Measurements from ENCODE around the gene STK10.

STK10 gene

GRCh38 chr5:172142709-172143215 is 45.3 kb downstream of the STK10 start:
- no peak for DNase-seq (ENCODE audit: low spot score)

DNA sequence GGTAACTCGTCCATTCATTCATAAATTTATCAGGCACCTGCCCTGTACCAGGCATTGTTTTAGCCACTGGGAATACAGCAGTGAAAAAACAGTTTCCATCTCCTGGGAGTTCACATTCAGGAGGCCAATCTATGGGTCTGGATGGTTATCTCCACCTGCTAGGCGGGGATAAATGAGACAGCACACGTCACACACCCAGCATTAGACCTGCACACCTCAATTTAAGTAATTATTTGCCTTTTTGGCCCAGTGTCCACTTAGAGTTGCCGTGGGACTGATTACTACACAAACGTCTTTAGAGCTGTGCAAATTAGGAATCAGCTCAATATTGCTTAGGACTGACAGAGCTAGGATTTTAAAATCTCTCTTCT is 46.1 kb downstream of the STK10 start:
- no peak for DNase-seq (ENCODE audit: low spot score)

DNA sequence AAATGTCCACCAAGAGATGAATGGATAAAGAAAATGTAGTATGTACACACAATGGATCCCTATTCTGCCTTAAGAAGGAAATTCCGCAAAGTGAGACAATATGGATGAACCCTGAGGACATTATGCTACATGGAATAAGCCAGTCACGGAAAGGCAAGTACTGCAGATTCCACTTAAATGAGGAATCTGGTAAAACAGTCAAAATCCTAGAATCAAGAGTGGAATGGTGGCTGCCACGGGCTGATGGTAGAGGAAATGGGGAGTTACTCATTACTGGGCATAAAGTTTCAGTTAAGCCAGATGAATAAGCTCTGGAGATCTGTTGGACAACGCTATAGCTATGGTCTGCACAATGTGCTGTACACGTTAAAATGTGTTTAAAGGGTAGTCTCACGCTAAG is 47.2 kb downstream of the STK10 start:
- DNase-seq (ENCODE audit: low spot score), result no peak

- DNase-seq (ENCODE audit: low spot score), result no peak
Measured at GRCh38 chr5:172140120-172140519, 47.9 kb downstream of the STK10 start.

DNA sequence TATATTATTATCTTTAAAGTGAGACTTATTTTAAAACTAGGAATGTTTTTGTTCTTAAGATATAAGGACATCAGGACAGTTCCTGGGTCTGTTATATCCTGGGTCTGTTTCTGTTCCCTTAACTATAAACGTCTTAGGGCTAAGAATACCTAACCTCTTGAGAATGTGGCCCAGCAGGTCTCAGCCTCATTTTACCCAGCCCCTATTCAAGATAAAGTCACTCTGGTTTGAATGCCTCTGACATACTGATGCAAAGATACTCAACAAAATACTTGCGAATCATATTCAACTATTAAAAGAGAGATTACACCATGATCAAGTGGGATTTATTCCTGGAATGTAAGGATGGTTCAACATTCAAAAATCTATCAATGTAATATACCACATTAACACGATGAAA is 51.0 kb downstream of the STK10 start:
- DNase-seq (ENCODE audit: low spot score), result no peak

- peak; percentile 82 for DNase-seq (ENCODE audit: low spot score)
Measured at GRCh38 chr5:172133359-172134029, 54.5 kb downstream of the STK10 start.

GRCh38 chr5:172131690-172132089 is 56.3 kb downstream of the STK10 start:
- DNase-seq (ENCODE audit: low spot score), result no peak

DNA sequence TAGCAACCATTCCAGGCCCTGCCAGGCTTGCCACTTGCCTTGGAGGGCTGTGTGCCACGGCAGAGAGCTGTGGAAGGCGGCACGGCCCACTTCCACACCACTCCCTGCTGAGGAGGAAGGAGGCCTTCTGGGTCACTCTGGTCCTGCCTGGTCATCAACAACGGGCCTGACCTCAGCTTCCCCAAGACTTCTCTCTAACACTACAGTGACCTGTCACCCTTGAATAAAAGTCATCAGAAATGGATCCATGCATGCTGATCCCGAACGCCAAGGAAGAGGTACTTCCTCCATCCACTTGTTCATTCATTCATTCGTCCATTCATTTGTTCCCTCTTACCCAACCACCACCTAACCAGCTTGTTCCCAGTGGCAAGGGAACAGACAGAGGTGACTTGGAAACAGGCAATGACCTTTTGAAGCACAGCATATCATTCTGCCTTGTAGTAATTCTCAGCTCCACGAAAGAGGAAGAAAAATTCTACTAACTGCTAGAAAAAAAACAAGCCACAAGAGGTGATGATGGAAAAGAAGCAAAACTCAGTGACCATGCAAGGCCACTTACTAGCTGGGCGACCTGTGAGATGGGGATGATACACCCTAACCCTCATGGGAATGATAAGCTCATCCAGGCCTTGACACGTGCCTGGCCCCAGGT is 58.6 kb downstream of the STK10 start:
- DNase-seq (ENCODE audit: low spot score), result no peak

DNA sequence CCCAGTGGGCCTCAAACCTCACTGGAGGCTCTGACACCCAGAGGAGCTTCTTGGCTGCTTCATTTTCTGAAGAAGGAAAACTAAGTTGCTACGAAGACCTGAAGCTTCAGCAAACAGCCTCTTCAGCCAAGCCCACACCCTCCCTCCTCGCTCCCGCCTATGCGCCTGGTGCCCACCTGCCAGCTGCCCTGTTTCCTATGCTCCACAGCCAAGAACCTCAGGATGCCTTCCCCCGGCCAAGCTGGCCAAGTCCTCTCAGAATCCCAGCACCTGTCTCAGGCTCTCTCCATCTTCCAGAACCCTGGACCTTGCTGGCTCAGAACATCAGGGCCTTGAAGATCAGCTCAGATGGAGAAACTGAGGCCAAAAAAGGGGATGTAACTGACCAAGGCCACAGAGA is 60.4 kb downstream of the STK10 start:
- no peak for DNase-seq (ENCODE audit: low spot score)

- DNase-seq (ENCODE audit: low spot score), result no peak
Measured at GRCh38 chr5:172123269-172123692, 64.7 kb downstream of the STK10 start.

- no peak for DNase-seq (ENCODE audit: low spot score)
Measured at GRCh38 chr5:172119921-172120688, 67.9 kb downstream of the STK10 start.

GRCh38 chr5:172118891-172119290 is 69.1 kb downstream of the STK10 start:
- DNase-seq (ENCODE audit: low spot score), result no peak

- DNase-seq (ENCODE audit: low spot score), result peak; percentile 53
Measured at GRCh38 chr5:172117977-172118701, 69.9 kb downstream of the STK10 start.

GRCh38 chr5:172115541-172115982 is 72.5 kb downstream of the STK10 start:
- no peak for DNase-seq (ENCODE audit: low spot score)

DNA sequence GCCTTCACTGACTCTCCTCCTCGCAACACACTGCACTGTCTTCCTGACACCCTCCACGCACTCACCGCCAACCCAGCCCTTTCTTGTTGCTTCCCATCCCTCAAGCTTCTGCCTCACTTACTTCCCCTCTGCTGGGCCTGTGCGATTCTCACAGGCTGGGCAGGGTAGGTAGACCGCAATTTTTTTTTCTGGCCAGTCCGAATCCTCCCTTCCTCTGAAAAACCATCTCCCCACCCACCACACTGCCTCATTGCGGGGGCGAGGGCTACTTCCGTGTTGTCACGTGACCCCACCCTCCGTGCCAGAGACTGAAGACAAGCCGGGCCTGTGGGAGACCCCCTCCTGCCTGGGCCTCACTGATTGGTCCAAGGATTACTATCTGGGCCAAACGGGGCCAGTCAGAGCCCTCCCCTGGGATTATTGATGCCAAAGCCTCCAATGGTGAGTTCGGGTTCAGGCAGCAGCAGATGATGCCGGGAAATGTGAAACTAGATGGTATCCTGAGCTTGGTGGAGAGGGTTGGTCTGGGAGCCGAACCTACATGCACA is 73.1 kb downstream of the STK10 start:
- no peak for DNase-seq (ENCODE audit: low spot score)

DNA sequence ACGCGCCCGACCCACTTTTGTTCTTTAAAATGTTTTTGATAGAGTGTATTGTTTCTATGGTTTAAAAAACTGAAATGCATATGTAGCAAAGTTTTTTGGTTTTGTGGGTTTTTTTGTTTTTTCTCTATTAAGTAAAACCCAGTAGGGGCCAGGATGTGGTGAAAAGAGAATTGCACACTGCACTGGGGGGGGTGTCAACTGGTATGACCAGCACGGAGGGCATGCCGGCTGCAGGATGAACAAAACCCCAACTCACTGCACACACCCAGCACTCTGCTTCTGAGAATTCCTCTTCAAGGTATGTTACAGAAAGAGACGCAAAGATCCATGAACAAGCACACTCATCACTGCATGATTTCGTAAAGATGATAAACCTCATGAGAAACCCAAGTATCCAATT is 75.0 kb downstream of the STK10 start:
- DNase-seq (ENCODE audit: low spot score), result no peak

DNA sequence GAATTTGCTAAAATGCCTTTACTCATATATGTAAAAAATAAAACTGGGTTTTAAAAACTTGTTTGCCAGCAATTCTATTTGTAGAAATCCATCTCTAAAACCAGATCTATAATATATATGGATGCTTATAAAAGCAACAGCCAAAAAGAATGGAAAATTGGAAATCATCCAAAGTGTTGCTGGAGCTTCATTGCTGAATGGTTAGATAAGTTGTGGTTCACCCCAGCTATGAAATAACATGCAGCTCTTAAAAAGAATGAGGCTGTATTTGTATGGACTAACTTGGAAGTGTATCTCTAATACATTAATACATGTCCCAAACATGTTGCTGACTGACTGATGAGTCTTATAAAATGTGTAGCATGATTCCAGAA is 76.2 kb downstream of the STK10 start:
- no peak for DNase-seq (ENCODE audit: low spot score)

DNA sequence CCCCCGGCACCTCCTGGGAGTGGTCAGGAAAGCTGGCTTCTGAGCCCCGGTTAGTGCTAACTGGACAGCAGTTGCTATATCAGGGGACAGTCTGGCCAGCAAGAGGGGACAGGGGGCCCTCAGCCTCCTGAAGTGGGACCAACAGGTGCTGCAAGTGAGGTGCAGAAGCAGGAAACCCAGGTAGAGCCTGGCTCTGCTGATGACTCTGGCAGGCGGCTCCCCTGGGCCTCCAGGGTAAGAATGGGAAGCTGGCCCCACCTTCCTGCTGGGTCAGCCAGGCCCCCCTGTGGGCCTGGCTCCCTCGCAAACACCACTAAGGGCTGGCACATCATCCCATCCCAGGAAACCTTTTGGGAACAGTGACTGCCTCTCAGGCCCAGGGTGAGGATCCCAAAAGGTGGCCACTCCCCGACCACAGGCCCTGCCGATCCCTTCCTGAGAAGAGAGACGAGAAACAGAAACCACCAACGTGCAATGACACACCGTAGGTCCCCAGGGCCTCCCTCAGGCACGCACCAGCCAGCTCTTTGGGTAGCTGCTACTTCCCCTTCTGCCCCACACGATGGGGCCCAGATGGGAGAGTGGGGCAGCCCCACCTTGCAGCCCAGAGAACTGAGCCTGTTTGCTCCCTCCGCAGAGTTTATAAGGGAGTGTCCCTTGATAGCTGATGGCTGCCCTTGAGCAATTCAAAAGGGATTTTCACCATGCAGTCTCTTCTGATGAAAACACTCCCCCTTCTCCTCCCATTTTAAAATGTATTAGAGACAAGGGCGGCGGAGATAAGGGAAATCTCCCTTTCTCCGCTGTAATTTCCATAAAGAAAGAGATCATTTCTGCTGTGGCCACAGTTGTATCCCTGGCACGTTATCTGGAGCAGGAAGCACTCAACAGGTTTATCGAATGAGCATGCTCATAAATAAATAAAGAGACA is 76.8 kb downstream of the STK10 start:
- peak; percentile 50 for DNase-seq (ENCODE audit: low spot score)

GRCh38 chr5:172110260-172110815 is 77.7 kb downstream of the STK10 start:
- DNase-seq (ENCODE audit: low spot score), result peak; percentile 30

DNA sequence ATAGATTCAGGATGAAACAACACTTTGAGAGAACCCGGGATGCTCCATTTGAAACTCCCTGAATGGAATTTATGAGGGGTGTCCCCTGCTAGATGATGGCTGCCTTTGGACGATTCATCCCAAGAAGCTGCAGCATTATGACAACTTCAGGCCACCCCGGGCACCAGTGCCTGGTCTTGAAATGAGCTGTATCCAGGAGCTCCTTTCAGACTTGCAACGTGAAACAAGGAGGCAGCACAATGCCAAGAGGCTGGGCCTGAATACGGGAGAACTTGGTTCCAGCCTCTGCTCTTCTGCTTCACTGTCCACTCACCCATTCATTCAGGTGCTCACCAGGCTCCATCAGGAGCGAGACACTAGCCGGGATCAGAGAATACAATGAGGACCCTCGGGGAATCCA is 78.3 kb downstream of the STK10 start:
- no peak for DNase-seq (ENCODE audit: low spot score)

GRCh38 chr5:172107571-172107970 is 80.5 kb downstream of the STK10 start:
- peak; percentile 52 for DNase-seq (ENCODE audit: low spot score)
